Hematopoietic multipotent progenitor cell treated with erythropoietin and hydrocortisone succinate and interleukin-3 and kit ligand, for 4 days (in vitro differentiated cells): ENCODE measurements around the gene PDHA1.

ENCODE experiments used
- DNase-seq: peaks from one replicate; pipeline ENCODE4 v3.0.0-alpha.2; 2015

Gene PDHA1

DNA sequence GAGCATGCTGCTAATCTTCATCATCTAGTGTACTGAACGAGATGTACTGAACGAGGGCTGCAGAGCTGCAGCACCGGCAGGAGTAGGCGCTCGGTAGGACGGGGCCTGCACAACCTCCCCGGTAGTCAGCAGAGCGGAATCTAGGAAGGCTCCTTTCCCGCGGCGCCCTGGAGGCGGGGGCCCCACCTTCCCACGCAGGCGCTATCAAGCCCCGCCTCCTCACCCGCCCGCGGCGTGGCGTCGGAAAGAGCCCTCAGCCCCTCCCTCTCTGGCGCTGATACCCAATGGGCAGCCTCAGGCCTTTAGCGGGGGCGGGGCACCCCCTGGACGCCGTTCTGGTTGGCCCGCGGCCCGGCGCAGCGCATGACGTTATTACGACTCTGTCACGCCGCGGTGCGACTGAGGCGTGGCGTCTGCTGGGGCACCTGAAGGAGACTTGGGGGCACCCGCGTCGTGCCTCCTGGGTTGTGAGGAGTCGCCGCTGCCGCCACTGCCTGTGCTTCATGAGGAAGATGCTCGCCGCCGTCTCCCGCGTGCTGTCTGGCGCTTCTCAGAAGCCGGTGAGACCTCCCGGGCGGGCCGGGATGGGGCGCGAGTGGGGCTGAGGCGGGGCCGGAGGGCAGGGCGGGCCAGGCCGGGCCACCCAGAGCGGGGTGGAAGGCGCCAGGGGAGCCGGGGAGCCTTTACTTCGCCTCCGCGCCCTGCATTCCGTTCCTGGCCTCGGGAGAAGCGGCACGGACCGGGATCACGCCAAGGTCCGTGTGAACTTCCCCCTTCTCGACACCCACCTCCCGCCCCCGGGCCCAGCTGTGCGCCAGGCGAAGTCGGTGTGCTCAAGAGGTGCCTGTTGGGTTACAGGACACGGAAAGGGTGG lies at the start of gene PDHA1:
PDHA1 (plus strand) TSS at position 393 of the 874 bp plus-strand sequence; CDS start at position 504, 111 bp downstream.
- DNase-seq: peak; percentile 96

- DNase-seq: peak; percentile 1
Observed at GRCh38 chrX:19303256-19303880, 40.4 kb upstream of the PDHA1 start.

GRCh38 chrX:19326567-19326966 lies 17.2 kb upstream of the PDHA1 start:
- DNase-seq: no peak

DNA sequence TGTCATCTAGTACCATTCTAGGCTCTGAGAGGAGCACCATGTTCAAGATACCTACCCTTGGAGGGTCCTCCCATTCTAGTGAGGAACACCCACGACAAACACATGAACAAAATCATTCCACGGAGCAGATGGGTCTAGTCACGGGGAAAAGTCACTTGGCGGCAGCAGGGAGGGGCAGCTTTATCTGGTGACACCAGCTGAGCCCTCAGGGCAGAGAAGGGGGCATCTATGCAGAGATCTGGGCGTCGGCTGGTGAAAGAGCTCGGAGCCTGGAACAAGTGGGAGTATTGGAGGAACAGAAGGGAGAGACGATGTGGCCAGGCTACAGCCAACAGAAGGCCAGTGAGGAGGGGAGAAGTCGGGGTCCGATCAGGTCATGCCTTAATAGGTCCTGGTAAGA lies 11.9 kb upstream of the PDHA1 start:
- peak; percentile 67 for DNase-seq

DNA sequence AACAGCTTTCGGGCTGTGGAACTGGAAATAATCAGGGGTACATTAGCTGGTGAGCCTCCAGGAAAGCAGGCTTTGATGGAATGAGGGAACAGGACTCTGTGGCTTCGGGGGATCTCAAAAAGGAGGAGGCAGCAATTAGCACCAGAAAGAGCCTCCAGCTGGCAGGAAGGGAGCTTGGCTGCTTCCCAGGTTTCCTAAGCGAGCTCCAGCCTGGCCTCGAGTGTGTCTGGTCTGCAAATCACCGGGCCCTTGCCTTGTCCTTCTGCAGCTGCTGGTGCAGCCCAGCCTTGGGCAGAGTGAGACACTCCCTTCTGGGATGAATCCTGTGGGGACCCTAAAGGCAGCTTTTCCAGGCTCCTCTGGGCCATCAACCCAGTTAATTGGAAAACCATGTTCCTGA lies 10.7 kb upstream of the PDHA1 start:
- DNase-seq: no peak

- peak; percentile 69 for DNase-seq
Observed at GRCh38 chrX:19334945-19335626, 8.6 kb upstream of the PDHA1 start.

DNA sequence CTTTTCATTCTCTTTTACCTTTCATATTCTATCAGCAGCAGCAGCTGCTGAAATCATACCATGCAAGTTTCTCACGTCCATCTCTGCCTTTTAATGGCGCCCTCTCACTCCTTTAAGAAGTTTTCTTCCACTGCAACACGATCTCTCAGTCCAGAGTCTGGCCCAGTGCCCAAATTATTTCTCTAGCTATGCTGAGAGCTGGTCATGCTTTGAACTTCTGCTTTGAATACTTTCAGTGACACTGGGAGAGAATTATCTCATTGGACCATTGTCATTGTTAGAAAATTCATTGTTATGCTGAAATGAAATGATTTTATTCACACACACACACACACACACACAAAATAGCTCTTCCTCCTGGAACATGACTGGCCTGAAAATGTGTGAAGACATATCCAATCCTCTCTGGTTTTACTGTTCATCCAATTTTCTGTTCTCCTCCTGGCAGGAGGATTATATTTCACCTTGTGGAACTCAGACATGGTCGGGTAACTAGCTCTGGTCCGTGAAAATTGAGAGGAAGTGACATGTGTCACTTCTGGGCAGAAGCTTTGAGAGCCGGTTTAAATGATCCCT lies 1.3 kb upstream of the PDHA1 start:
- peak; percentile 32 for DNase-seq

- no peak for DNase-seq
Observed at GRCh38 chrX:19343085-19343534, 617 bp upstream of the PDHA1 start.

GRCh38 chrX:19344661-19345060 lies 934 bp downstream of the PDHA1 start:
- DNase-seq: no peak

DNA sequence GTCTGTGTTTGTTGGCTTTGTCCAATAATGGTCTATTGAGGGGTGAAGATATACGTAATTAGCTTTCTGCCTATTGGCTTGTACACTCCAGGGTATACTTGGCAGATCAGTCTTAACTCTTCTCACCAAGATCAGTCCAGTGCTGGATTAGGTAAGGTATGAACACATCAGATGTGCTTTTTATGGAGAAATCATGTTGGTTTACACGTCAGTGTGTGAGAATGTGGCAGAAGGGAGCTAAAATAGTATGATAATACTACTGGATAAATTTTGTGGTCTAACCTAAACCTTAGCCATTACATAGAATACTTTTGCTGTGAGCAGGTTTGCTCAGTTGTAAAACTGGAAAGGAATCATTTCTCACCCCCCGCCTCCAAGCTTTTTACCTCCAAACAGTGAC lies 4.2 kb downstream of the PDHA1 start:
- DNase-seq: no peak

DNA sequence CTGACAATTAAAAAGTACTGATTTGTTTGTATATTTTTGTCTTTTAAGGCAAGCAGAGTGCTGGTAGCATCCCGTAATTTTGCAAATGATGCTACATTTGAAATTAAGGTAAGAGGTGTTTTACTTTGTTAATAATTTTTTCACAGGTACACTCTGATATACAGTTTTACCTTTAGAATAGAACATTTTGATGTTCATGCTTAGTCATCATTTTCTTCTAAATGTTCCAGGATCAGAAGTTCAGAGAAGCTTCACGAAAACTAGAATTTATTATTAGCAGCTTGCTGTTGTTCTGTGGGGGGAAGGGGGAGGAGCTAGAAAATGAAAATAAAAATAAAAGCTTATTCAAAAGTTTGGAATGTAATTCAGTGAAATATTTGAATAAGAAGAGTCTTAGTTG lies 5.5 kb downstream of the PDHA1 start:
- no peak for DNase-seq

- DNase-seq: peak; percentile 56
Observed at GRCh38 chrX:19350941-19351384, 7.2 kb downstream of the PDHA1 start.

- no peak for DNase-seq
Observed at GRCh38 chrX:19354625-19355024, 10.9 kb downstream of the PDHA1 start.

DNA sequence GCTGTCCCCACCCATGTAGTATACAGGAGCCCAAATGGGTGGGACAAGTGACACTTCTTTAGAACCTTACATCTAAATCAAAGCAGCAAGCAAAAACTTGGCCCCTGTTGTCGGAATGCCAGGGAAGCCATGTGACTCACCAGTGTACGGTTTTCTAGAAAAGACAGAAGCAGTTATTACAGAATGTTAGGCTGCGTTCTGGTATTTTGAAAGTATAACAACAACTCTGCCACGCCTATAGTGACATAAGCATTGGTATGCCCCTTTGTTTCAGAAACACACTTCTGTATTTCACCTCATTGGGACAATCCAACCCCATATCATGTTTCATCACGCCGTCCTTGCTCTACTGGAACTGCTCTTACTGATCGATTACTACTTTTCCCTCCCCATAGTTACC lies 14.8 kb downstream of the PDHA1 start:
- DNase-seq: no peak

DNA sequence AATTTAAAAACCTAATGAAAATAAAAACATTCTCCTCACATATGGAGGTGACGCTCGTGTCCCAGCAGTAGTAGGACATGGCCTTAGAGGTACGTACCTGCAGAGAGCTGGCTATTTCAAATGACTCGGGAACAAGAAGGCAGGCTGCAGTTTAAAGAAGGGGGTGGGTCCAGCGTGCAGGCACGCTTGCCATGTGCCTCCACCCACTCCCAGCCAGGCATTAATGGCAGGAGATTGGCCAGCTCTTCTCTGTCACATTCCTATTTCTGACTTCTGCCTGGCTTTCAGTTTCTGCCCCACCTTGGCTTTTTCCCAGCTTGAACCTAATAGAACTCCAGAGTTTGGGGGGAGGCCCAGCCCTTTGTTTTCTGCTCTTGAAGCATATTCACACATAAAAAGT lies 17.2 kb downstream of the PDHA1 start:
- no peak for DNase-seq

DNA sequence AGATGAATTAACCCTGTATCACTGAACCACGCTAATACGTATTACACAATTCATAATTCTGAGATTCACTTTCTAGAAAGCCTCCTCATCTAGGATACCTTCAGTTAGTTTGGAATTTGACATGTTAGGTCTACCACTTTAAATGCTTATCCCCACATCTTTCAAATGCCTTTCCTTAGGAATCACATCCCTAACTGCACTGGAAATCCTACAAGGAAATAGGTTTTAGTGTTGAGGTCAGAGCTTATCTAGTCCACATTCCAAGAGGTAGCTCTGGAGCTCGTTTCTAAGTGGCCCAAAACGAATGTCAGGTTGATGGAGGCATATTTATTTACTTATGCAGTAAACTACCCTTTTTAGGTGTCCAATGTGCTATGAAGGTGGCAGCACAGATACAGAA lies 18.0 kb downstream of the PDHA1 start:
- DNase-seq: no peak

DNA sequence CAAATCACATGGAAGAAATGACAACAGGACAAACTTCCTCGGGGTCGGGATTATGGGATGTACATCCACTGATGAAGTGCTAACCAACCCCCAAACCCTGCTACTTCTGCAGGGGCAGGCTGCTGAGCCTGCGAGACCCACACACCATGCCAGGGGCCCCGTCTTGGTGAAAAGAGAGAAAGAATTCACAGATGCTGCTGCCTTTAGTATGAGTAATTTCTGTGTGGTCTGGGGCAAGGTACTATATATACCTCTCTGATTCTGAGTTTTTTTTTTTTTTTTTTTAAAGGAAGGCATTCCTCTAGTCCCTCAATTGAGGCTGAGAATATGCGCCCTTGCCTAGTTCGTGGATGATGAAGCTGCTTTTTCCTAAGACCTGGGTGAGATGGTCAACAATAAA lies 24.8 kb downstream of the PDHA1 start:
- no peak for DNase-seq

DNA sequence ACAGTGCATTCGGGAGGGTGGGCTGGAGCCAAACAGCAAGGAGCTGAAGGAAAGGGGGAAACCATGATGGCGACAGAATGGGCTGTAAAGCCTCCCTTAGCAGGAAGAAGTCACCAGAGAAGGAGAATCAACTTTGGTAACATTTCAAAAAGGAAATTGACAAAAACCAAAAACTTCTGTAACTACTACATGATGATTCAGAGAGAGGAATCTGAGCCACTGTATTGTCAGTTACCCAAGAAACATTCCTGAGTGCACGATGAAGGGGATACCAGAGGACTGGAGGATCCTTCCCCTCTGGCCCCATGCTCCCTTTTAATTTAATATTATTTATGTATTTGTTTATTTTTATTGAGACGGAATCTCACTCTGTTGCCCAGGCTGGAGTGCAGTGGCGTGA lies 26.3 kb downstream of the PDHA1 start:
- no peak for DNase-seq

DNA sequence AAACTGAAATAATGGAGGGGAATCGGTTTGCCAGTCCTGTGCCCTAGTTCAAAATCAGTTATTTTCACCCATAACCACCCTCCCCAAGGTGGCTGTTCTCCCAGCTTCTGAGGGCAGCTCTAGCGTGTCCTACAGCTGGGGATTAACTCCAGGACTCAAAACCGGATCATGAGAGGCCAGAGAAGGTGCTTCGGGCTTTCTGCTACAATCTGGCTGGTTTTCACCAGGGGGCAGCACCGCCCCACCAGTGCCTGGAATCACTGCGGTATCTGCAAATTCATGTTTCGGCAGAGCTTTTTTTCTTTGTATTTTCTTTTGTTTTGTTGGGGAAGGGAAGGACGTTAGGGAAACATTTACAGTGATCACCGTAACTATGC lies 28.4 kb downstream of the PDHA1 start:
- DNase-seq: peak; percentile 78

- DNase-seq: peak; percentile 4
Observed at GRCh38 chrX:19372547-19373331, 29.0 kb downstream of the PDHA1 start.

GRCh38 chrX:19373351-19373891 lies 29.7 kb downstream of the PDHA1 start:
- DNase-seq: no peak

- DNase-seq: no peak
Observed at GRCh38 chrX:19375546-19375945, 31.8 kb downstream of the PDHA1 start.
